OCI-LY1 (cell line): ENCODE results near the gene GRAMD1A.

Experiments
- H2AFZ ChIP-seq: fragments of 200-600 bp; sonication (generic), shearing (Covaris generic); 2 replicates; pipeline ENCODE4 v1.6.0; 2014; ENCODE audit warnings: antibody characterized with exemption, mild to moderate bottlenecking, low read length
- H3F3A ChIP-seq: fragments of 200-600 bp; sonication (generic), shearing (Covaris generic); 2 replicates; pipeline ENCODE4 v1.6.0; 2014; ENCODE audit warnings: mild to moderate bottlenecking, antibody characterized with exemption, low read length, moderate library complexity; ENCODE audit not compliant: insufficient read depth
- H3K27ac ChIP-seq: fragments of 200-600 bp; sonication (generic); 2 replicates; pipeline ENCODE4 v1.5.1; 2014; ENCODE audit warnings: low read length, mixed run types, mild to moderate bottlenecking, low read depth; ENCODE audit not compliant: poor library complexity, severe bottlenecking
- H3K27me3 ChIP-seq: fragments of 200-600 bp; sonication (generic); 2 replicates; pipeline ENCODE4 v1.6.0; 2014; ENCODE audit warnings: antibody characterized with exemption, mild to moderate bottlenecking, low read length, moderate library complexity; ENCODE audit not compliant: insufficient read depth
- H3K36me3 ChIP-seq: fragments of 200-600 bp; sonication (generic); 2 replicates; pipeline ENCODE4 v1.6.1; 2014; ENCODE audit warnings: mild to moderate bottlenecking, antibody characterized with exemption, low read length, moderate library complexity, mixed read lengths; ENCODE audit not compliant: insufficient read depth
- H3K4me1 ChIP-seq: fragments of 200-600 bp; sonication (generic); 2 replicates; pipeline ENCODE4 v1.5.1; 2014; ENCODE audit warnings: mild to moderate bottlenecking, low read length, moderate library complexity; ENCODE audit not compliant: insufficient read depth, severe bottlenecking
- H3K4me2 ChIP-seq: fragments of 200-600 bp; sonication (generic), shearing (Covaris generic); 2 replicates; pipeline ENCODE4 v1.6.1; 2014; ENCODE audit warnings: low read length
- H3K4me3 ChIP-seq: fragments of 200-600 bp; sonication (generic); 2 replicates; pipeline ENCODE4 v1.5.1; 2014; ENCODE audit warnings: low read length, low read depth, mild to moderate bottlenecking, mixed read lengths; ENCODE audit not compliant: poor library complexity, severe bottlenecking
- H3K79me2 ChIP-seq: fragments of 200-600 bp; shearing (Covaris generic); 2 replicates; pipeline ENCODE4 v1.6.1; 2016; ENCODE audit warnings: mixed run types, low read length, mixed read lengths; ENCODE audit not compliant: insufficient read depth
- H3K9ac ChIP-seq: fragments of 200-600 bp; sonication (generic), shearing (Covaris generic); 2 replicates; pipeline ENCODE4 v1.6.1; 2014; ENCODE audit warnings: mild to moderate bottlenecking, low read length, mixed read lengths
- H3K9me2 ChIP-seq: fragments of 200-600 bp; sonication (generic), shearing (Covaris generic); 2 replicates; pipeline ENCODE4 v1.6.1; 2014; ENCODE audit warnings: low read depth, mild to moderate bottlenecking, low read length, mixed read lengths
- H3K9me3 ChIP-seq: fragments of 200-600 bp; shearing (Covaris generic); 2 replicates; pipeline ENCODE4 v1.6.1; 2014; ENCODE audit warnings: low read length, mixed read lengths
- H4K20me1 ChIP-seq: fragments of 200-600 bp; sonication (generic), shearing (Covaris generic); 2 replicates; pipeline ENCODE4 v1.6.0; 2016; ENCODE audit warnings: mild to moderate bottlenecking, low read length; ENCODE audit not compliant: insufficient read depth
- EZH2 ChIP-seq: fragments of 200-600 bp; sonication (generic), shearing (Covaris generic); IDR thresholded peaks from 2 replicates; pipeline ENCODE4 v1.8.0; 2017; ENCODE audit warnings: borderline replicate concordance, mixed run types, mild to moderate bottlenecking, antibody characterized with exemption, low read length, moderate library complexity, mixed read lengths
- TF ChIP-seq, protein P1 (sequence below): fragments of 200-600 bp; sonication (generic), shearing (Covaris generic); IDR thresholded peaks from 2 replicates; pipeline ENCODE4 v1.5.1; 2017; ENCODE audit warnings: mild to moderate bottlenecking, antibody characterized with exemption, low read length, moderate library complexity, mixed read lengths

GRAMD1A gene

GRCh38 chr19:35009424-35010415 is 9.6 kb downstream of the GRAMD1A start:
- Histone ChIP-seq H3F3A (no peaks in the 10 kb centered on the region), H3K4me1 (peaks cover 8% of the 10 kb centered on the region), H3K4me2 (no peak overlapping the region), H3K27ac (no peak overlapping the region), H3K4me3 (no peak overlapping the region), H3K27me3 (no peaks in the 10 kb centered on the region), H3K9me3 (no peaks in the 10 kb centered on the region), H2AFZ (no peak overlapping the region), H3K9me2 (no peaks in the 10 kb centered on the region), H3K36me3 (peaks cover 79% of the 10 kb centered on the region), H3K79me2 (no peaks in the 10 kb centered on the region), H3K9ac (no peak overlapping the region), H4K20me1 (no peaks in the 10 kb centered on the region)
- TF ChIP-seq EZH2, result no peak
- TF ChIP-seq, protein P1, sequence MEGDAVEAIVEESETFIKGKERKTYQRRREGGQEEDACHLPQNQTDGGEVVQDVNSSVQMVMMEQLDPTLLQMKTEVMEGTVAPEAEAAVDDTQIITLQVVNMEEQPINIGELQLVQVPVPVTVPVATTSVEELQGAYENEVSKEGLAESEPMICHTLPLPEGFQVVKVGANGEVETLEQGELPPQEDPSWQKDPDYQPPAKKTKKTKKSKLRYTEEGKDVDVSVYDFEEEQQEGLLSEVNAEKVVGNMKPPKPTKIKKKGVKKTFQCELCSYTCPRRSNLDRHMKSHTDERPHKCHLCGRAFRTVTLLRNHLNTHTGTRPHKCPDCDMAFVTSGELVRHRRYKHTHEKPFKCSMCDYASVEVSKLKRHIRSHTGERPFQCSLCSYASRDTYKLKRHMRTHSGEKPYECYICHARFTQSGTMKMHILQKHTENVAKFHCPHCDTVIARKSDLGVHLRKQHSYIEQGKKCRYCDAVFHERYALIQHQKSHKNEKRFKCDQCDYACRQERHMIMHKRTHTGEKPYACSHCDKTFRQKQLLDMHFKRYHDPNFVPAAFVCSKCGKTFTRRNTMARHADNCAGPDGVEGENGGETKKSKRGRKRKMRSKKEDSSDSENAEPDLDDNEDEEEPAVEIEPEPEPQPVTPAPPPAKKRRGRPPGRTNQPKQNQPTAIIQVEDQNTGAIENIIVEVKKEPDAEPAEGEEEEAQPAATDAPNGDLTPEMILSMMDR, result no peak

DNA sequence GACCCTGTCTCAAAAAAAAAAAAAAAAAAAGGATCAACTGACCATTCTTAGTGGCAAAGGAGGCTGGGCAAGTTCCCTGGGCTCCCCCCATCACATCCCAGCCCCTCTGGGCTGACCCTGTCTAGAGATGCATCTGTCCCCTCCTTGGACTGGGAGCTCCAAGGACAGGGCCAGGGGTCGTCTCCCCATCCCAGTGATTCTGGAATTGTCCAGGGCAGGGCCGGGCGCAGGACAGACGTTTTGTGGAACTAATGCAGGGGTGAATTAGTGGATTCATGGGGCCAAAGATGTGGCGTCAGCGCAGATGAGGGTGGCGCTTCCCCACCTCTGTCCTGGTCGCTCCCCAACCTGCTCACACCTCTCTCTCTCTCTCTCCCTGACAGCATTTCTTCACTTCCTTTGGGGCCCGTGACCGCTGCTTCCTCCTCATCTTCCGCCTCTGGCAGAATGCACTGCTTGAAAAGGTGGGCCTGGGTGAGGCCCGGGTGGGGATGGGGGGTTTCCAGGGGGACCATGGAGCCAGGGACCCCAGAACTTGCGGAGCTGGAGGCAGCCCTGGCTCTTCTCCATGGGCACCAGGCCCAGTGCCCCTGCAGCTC is 11.1 kb downstream of the GRAMD1A start:
- TF ChIP-seq EZH2, result no peak
- TF ChIP-seq, protein P1, result no peak
- H3K9ac ChIP-seq, result no peak overlapping the region
- H3K27ac ChIP-seq, result no peak overlapping the region
- no peaks in the 10 kb centered on the region for H4K20me1 ChIP-seq
- H3K36me3 ChIP-seq, result peaks cover 82% of the 10 kb centered on the region
- H3K9me2 ChIP-seq, result no peaks in the 10 kb centered on the region
- no peak overlapping the region for H3K4me2 ChIP-seq
- H3K79me2 ChIP-seq, result no peaks in the 10 kb centered on the region
- H3F3A ChIP-seq, result no peaks in the 10 kb centered on the region
- no peak overlapping the region for H3K4me3 ChIP-seq
- peaks cover 8% of the 10 kb centered on the region for H3K4me1 ChIP-seq
- H2AFZ ChIP-seq, result no peak overlapping the region
- H3K27me3 ChIP-seq, result no peaks in the 10 kb centered on the region
- no peaks in the 10 kb centered on the region for H3K9me3 ChIP-seq

- no peaks in the 10 kb centered on the region for H3K79me2 ChIP-seq
- H2AFZ ChIP-seq, result no peak overlapping the region
- H3K4me1 ChIP-seq, result peaks cover 8% of the 10 kb centered on the region
- H3K4me3 ChIP-seq, result no peak overlapping the region
- H3K9me2 ChIP-seq, result no peaks in the 10 kb centered on the region
- TF ChIP-seq EZH2, result no peak
- TF ChIP-seq, protein P1, result no peak
- H3F3A ChIP-seq, result no peaks in the 10 kb centered on the region
- H3K9ac ChIP-seq, result no peak overlapping the region
- no peaks in the 10 kb centered on the region for H3K9me3 ChIP-seq
- H3K36me3 ChIP-seq, result peaks cover 81% of the 10 kb centered on the region
- H3K4me2 ChIP-seq, result no peak overlapping the region
- no peaks in the 10 kb centered on the region for H4K20me1 ChIP-seq
- no peaks in the 10 kb centered on the region for H3K27me3 ChIP-seq
- no peak overlapping the region for H3K27ac ChIP-seq
These were observed 11.9 kb downstream of the GRAMD1A start for GRCh38 chr19:35011737-35012682.
